Measurements from ENCODE around the gene TMEM179B. TPM values are rescaled to one million over a fixed set of nuclear protein-coding genes. Genes with fewer than 3 reads are reported as not detected.

TMEM179B gene
- total and polyA plus RNA-seq, 2 of the 13 experiments (the other 11 are each of a cell fraction or from before 2014, with no cell fraction given), result 24.8 to 25.7 TPM

DNA sequence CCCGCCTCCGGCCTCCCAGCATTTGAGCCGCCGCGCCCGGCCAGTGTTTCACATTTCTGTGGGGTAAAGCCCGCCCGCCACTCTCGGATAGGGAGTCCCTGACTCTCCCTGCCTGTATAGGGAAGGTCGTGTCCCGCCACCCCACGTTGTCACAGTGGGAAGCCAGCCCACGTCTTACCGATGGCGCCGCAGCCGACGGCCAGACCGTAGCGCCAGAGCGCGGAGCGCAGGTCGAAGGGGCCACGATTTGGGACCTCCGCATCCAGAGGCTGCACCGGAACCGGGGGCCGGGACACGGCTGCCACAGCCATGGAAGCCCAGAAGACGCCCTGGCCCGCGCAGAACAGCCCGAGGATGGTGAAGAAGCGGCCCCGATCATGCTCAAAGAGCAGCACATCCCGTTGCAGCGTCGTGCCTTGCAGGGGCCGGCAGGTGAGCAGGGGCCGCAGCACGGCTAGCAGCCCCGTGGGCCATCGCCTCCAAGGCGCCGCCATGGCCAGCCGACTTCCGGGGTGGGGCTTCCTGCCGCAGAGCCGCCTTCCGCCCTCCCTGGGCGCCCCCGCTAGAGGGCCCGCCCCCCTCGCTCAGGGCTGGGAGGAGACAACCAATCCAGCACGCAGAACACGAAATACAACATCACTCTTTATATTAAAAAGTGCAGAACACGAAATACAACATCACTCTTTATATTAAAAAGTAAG, 4.4 kb downstream of the TMEM179B start, which contains the start of gene TMEM223 (continued):
- no peak for TF ChIP-seq SNAI1 (CRISPR knock-in tag; IDR thresholded peaks at IDR 0.05; ENCODE audit: borderline replicate concordance)
- peak; percentile 89; the same call in 1 of the 2 replicates for TF ChIP-seq NRL (CRISPR knock-in tag; IDR thresholded peaks at IDR 0.05; ENCODE audit: borderline replicate concordance)
- TF ChIP-seq, protein P1, sequence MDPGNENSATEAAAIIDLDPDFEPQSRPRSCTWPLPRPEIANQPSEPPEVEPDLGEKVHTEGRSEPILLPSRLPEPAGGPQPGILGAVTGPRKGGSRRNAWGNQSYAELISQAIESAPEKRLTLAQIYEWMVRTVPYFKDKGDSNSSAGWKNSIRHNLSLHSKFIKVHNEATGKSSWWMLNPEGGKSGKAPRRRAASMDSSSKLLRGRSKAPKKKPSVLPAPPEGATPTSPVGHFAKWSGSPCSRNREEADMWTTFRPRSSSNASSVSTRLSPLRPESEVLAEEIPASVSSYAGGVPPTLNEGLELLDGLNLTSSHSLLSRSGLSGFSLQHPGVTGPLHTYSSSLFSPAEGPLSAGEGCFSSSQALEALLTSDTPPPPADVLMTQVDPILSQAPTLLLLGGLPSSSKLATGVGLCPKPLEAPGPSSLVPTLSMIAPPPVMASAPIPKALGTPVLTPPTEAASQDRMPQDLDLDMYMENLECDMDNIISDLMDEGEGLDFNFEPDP (CRISPR knock-in tag; conservative IDR thresholded peaks at IDR 0.05), result 0 out of 2 replicates have a peak, but pooled peaks have one; percentile 82
- no peak for TF ChIP-seq GTF3A (CRISPR knock-in tag; conservative IDR thresholded peaks at IDR 0.05)
- peak; percentile 82; the same call in 1 of the 2 replicates for TF ChIP-seq TBX2 (CRISPR knock-in tag; IDR thresholded peaks at IDR 0.05; ENCODE audit: borderline replicate concordance)
- peak; percentile 76 for TF ChIP-seq ZBTB7B (CRISPR knock-in tag; IDR thresholded peaks at IDR 0.05)
- TF ChIP-seq, protein P2, sequence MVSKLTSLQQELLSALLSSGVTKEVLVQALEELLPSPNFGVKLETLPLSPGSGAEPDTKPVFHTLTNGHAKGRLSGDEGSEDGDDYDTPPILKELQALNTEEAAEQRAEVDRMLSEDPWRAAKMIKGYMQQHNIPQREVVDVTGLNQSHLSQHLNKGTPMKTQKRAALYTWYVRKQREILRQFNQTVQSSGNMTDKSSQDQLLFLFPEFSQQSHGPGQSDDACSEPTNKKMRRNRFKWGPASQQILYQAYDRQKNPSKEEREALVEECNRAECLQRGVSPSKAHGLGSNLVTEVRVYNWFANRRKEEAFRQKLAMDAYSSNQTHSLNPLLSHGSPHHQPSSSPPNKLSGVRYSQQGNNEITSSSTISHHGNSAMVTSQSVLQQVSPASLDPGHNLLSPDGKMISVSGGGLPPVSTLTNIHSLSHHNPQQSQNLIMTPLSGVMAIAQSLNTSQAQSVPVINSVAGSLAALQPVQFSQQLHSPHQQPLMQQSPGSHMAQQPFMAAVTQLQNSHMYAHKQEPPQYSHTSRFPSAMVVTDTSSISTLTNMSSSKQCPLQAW (CRISPR knock-in tag; IDR thresholded peaks at IDR 0.05), result no peak; the same call in 1 of the 2 replicates
- TF ChIP-seq ZNF652 (CRISPR knock-in tag; IDR thresholded peaks at IDR 0.05; ENCODE audit: borderline replicate concordance, low read depth), result no peak
- peak; percentile 77; the same call in 1 of the 2 replicates for TF ChIP-seq MXD4 (CRISPR knock-in tag; IDR thresholded peaks at IDR 0.05)
- TF ChIP-seq ZNF660 (CRISPR knock-in tag; IDR thresholded peaks at IDR 0.05; ENCODE audit: borderline replicate concordance, low read depth), result no peak
- TF ChIP-seq, protein P3, sequence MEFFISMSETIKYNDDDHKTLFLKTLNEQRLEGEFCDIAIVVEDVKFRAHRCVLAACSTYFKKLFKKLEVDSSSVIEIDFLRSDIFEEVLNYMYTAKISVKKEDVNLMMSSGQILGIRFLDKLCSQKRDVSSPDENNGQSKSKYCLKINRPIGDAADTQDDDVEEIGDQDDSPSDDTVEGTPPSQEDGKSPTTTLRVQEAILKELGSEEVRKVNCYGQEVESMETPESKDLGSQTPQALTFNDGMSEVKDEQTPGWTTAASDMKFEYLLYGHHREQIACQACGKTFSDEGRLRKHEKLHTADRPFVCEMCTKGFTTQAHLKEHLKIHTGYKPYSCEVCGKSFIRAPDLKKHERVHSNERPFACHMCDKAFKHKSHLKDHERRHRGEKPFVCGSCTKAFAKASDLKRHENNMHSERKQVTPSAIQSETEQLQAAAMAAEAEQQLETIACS (CRISPR knock-in tag; IDR thresholded peaks at IDR 0.05), result no peak
- TF ChIP-seq, protein P4, sequence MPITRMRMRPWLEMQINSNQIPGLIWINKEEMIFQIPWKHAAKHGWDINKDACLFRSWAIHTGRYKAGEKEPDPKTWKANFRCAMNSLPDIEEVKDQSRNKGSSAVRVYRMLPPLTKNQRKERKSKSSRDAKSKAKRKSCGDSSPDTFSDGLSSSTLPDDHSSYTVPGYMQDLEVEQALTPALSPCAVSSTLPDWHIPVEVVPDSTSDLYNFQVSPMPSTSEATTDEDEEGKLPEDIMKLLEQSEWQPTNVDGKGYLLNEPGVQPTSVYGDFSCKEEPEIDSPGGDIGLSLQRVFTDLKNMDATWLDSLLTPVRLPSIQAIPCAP (CRISPR knock-in tag; IDR thresholded peaks at IDR 0.05; ENCODE audit: low read depth), result no peak
- TF ChIP-seq MTF1 (CRISPR knock-in tag; IDR thresholded peaks at IDR 0.05), result no peak
- TF ChIP-seq XRCC5 (optimal IDR thresholded peaks at IDR 0.05; ENCODE audit: low read length), result peak; percentile 71
- no peak for TF ChIP-seq RFX1 (IDR thresholded peaks at IDR 0.05)
- no peak for TF ChIP-seq MED13 (CRISPR knock-in tag; IDR thresholded peaks at IDR 0.05)
- peak; percentile 65; the same call in 1 of the 2 replicates for TF ChIP-seq SP5 (CRISPR knock-in tag; IDR thresholded peaks at IDR 0.05; ENCODE audit: borderline replicate concordance, low read depth)
- TF ChIP-seq RXRB (CRISPR knock-in tag; IDR thresholded peaks at IDR 0.05; ENCODE audit: borderline replicate concordance), result no peak
- TF ChIP-seq, protein P5, sequence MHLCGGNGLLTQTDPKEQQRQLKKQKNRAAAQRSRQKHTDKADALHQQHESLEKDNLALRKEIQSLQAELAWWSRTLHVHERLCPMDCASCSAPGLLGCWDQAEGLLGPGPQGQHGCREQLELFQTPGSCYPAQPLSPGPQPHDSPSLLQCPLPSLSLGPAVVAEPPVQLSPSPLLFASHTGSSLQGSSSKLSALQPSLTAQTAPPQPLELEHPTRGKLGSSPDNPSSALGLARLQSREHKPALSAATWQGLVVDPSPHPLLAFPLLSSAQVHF (CRISPR knock-in tag; IDR thresholded peaks at IDR 0.05), result no peak
- TF ChIP-seq ZNF672 (CRISPR knock-in tag; IDR thresholded peaks at IDR 0.05), result no peak
- TF ChIP-seq, protein P6, sequence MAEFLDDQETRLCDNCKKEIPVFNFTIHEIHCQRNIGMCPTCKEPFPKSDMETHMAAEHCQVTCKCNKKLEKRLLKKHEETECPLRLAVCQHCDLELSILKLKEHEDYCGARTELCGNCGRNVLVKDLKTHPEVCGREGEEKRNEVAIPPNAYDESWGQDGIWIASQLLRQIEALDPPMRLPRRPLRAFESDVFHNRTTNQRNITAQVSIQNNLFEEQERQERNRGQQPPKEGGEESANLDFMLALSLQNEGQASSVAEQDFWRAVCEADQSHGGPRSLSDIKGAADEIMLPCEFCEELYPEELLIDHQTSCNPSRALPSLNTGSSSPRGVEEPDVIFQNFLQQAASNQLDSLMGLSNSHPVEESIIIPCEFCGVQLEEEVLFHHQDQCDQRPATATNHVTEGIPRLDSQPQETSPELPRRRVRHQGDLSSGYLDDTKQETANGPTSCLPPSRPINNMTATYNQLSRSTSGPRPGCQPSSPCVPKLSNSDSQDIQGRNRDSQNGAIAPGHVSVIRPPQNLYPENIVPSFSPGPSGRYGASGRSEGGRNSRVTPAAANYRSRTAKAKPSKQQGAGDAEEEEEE (CRISPR knock-in tag; IDR thresholded peaks at IDR 0.05; ENCODE audit: borderline replicate concordance), result no peak
- TF ChIP-seq, protein P7, sequence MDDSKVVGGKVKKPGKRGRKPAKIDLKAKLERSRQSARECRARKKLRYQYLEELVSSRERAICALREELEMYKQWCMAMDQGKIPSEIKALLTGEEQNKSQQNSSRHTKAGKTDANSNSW (CRISPR knock-in tag; IDR thresholded peaks at IDR 0.05; ENCODE audit: borderline replicate concordance), result peak; percentile 58; the same call in 1 of the 2 replicates
